A549 (cell line): Measurements from ENCODE around the gene SSU72. TPM values are rescaled to one million over a fixed set of nuclear protein-coding genes. Genes with fewer than 3 reads are reported as not detected.

Source experiments
- ATAC-seq, 2 experiments: fragments of 200-7000 bp in 1 of 2; fragments of >200 bp in 1 of 2; cut with Nextera tagmentation in 1 of 2; cut with Tn5 transposase in 1 of 2; 3 replicates each; pipeline versions ENCODE4 v1.8.0 to v1.9.1; 2018 to 2020; ENCODE audit warnings: mild to moderate bottlenecking in 1 of 2, moderate library complexity in 1 of 2
- CTCF ChIA-PET: fragments of 300-600 bp; sonication (Branson Sonifier 250); formaldehyde crosslinking; extraction: SDS; loops from one replicate; lab custom pipeline; 2021; ENCODE audit warnings: antibody characterized with exemption, inconsistent platforms; lab: Yijun Ruan, JAX
- POLR2A ChIA-PET: fragments of 350-600 bp; formaldehyde crosslinking; extraction: SDS; loops from one replicate; lab custom pipeline; 2021; ENCODE audit warnings: antibody characterized with exemption, inconsistent platforms; lab: Yijun Ruan, JAX
- DNase-seq, 2 experiments: peaks; one replicate each; pipeline versions ENCODE4 v3.0.0 to v3.0.0-alpha.2; 2011 to 2016; ENCODE audit warnings: low read depth in 1 of 2, low spot score in 1 of 2
- FAIRE-seq: peaks from 2 replicates; lab custom pipeline; 2011; peaks lifted over from hg19 to GRCh38; lab: Jason Lieb, UNC
- H3K27ac ChIP-seq, 2 experiments: fragments of >200 bp; sonication (Bioruptor Twin); formaldehyde crosslinking; 3 replicates each; pipeline ENCODE4 v1.5.1; 2016 to 2017
- H3K4me1 ChIP-seq: fragments of >200 bp; sonication (Bioruptor Twin); formaldehyde crosslinking; 3 replicates; pipeline ENCODE4 v1.6.1; 2016
- H3K4me2 ChIP-seq: fragments of >200 bp; sonication (Bioruptor Twin); formaldehyde crosslinking; 3 replicates; pipeline ENCODE4 v1.6.1; 2016
- H3K4me3 ChIP-seq: fragments of >200 bp; sonication (Bioruptor Twin); formaldehyde crosslinking; 3 replicates; pipeline ENCODE4 v1.5.1; 2016
- H3K9me3 ChIP-seq: fragments of >200 bp; sonication (Bioruptor Twin); formaldehyde crosslinking; 3 replicates; pipeline ENCODE4 v1.6.1; 2016
- CEBPB ChIP-seq, 2 experiments: fragments of >200 bp in 1 of 2; sonication (Bioruptor Twin) in 1 of 2; formaldehyde crosslinking in 1 of 2; IDR thresholded peaks; 2 replicates each; pipeline ENCODE4 v1.6.1; 2012 to 2016
- EHMT2 ChIP-seq: fragments of 200-600 bp; sonication (generic); IDR thresholded peaks from 2 replicates; pipeline ENCODE4 v1.6.1; 2016; ENCODE audit warnings: antibody characterized with exemption, low read depth, mild to moderate bottlenecking, moderate library complexity
- FOSB ChIP-seq: fragments of 250-450 bp; sonication (Bioruptor Pico); IDR thresholded peaks from 2 replicates; pipeline ENCODE4 v1.5.0; 2020; ENCODE audit warnings: mild to moderate bottlenecking, moderate library complexity
- FOXS1 ChIP-seq: fragments of 250-450 bp; sonication (Bioruptor Pico); IDR thresholded peaks from 2 replicates; pipeline ENCODE4 v1.5.0; 2020; ENCODE audit warnings: mild to moderate bottlenecking, moderate library complexity
- GATA3 ChIP-seq: IDR thresholded peaks from 2 replicates; pipeline ENCODE4 v1.6.1; 2012; ENCODE audit warnings: borderline replicate concordance
- HOXB13 ChIP-seq: fragments of 250-450 bp; sonication (Bioruptor Pico); IDR thresholded peaks from 2 replicates; pipeline ENCODE4 v1.5.0; 2020; ENCODE audit warnings: low read depth, mild to moderate bottlenecking, moderate library complexity
- HOXB5 ChIP-seq: fragments of 250-450 bp; sonication (Bioruptor Pico); IDR thresholded peaks from 2 replicates; pipeline ENCODE4 v1.5.0; 2020; ENCODE audit warnings: mild to moderate bottlenecking, moderate library complexity
- JUNB ChIP-seq: fragments of >200 bp; sonication (Bioruptor Twin); formaldehyde crosslinking; IDR thresholded peaks from 2 replicates; pipeline ENCODE4 v1.6.1; 2016
- KDM1A ChIP-seq: fragments of 200-600 bp; sonication (generic); IDR thresholded peaks from 2 replicates; pipeline ENCODE4 v1.6.1; 2016; ENCODE audit warnings: low read depth, mild to moderate bottlenecking
- MAFK ChIP-seq: fragments of 450-650 bp; IDR thresholded peaks from 2 replicates; pipeline ENCODE4 v1.6.1; 2014; ENCODE audit not compliant: partially characterized antibody
- PBX3 ChIP-seq: IDR thresholded peaks from 2 replicates; pipeline ENCODE4 v1.6.1; 2012
- PHF8 ChIP-seq: fragments of 200-600 bp; sonication (generic); IDR thresholded peaks from 2 replicates; pipeline ENCODE4 v1.6.1; 2016; ENCODE audit warnings: low read depth, mild to moderate bottlenecking, antibody characterized with exemption, moderate library complexity, borderline replicate concordance
- RAD21 ChIP-seq, 2 experiments: fragments of >200 bp in 1 of 2; sonication (Bioruptor Twin) in 1 of 2; formaldehyde crosslinking in 1 of 2; IDR thresholded peaks in 1 of 2; conservative IDR thresholded peaks in 1 of 2; 2 replicates in 1 of 2; 3 replicates in 1 of 2; pipeline ENCODE4 v1.6.1; 2012 to 2018; ENCODE audit warnings: inconsistent platforms in 1 of 2
- RARB ChIP-seq: fragments of 250-450 bp; sonication (Bioruptor Pico); IDR thresholded peaks from 2 replicates; pipeline ENCODE4 v1.8.0; 2021; ENCODE audit warnings: mild to moderate bottlenecking, moderate library complexity
- RNF2 ChIP-seq: fragments of 200-600 bp; sonication (generic); IDR thresholded peaks from 2 replicates; pipeline ENCODE4 v1.6.1; 2016; ENCODE audit warnings: low read depth, mild to moderate bottlenecking, antibody characterized with exemption, moderate library complexity, borderline replicate concordance
- SREBF2 ChIP-seq: fragments of 450-650 bp; IDR thresholded peaks from 2 replicates; pipeline ENCODE4 v1.6.1; 2014; ENCODE audit warnings: mild to moderate bottlenecking, moderate library complexity
- TFCP2L1 ChIP-seq: fragments of 250-450 bp; sonication (Bioruptor Pico); IDR thresholded peaks from 2 replicates; pipeline ENCODE4 v1.5.0; 2021; ENCODE audit warnings: mild to moderate bottlenecking
- ZC3H11A ChIP-seq: fragments of 450-650 bp; IDR thresholded peaks from 2 replicates; pipeline ENCODE4 v1.6.1; 2014; ENCODE audit warnings: antibody characterized with exemption, mild to moderate bottlenecking
- WGBS: methylation state at CpG from one replicate; pipeline ENCODE4 v1.1.6; 2017; ENCODE audit errors: missing lambda C conversion rate; 5-methylcytosine and 5-hydroxymethylcytosine counted together
- polyA plus RNA-seq, 4 experiments: library from polyadenylated mRNA; depleted of rRNA in 3 of 4; stranded (reverse); fragments of >200 nt; fragmentation: RNase III in 1 of 4; extraction: RNeasy Plus Mini Kit Qiagen cat#74134 plus additional on column Dnase treatment in 1 of 4; gene quantifications; 2 replicates in 3 of 4; 3 replicates in 1 of 4; pipeline ENCODE4 v1.2.3, GENCODE V29; 2011 to 2017

Gene SSU72
- polyA plus RNA-seq, 2 of the 4 experiments (the other 2 are of a cell fraction), result 75.3 to 101 TPM

GRCh38 chr1:1582585-1583346 lies 8.1 kb upstream of the SSU72 start:
- no peak for FAIRE-seq
- POLR2A ChIA-PET, result no interaction called here

GRCh38 chr1:1578371-1578940 lies 3.8 kb upstream of the SSU72 start:
- WGBS, result 75% methylated on average over 6 of the region's 13 CpGs
- no peak for ATAC-seq
- ChIA-PET POLR2A (no interaction called here), CTCF (interaction anchor here (1.0 to 1.6 kb wide), 3 partner anchors 8 to 19 kb away, joined by 3 to 5 read pairs (median 4); no protein-coding TSS in a partner anchor)
- TF ChIP-seq KDM1A (no peak), HOXB5 (CRISPR knock-in tag) (no peak), ZC3H11A (no peak)
- Histone ChIP-seq H3K27ac (no peak overlapping the region), H3K4me2 (no peak overlapping the region), H3K4me1 (peaks cover 6% of the 10 kb centered on the region; the same call in 2 of the 3 replicates), H3K9me3 (no peaks in the 10 kb centered on the region), H3K4me3 (no peak overlapping the region)
- no peak for DNase-seq
- no peak for FAIRE-seq

More at GRCh38 chr1:1582585-1583346, 8.1 kb upstream of the SSU72 start:
- no peak overlapping the region for H3K27ac ChIP-seq
- 42% methylated on average over 8 of the region's 9 CpGs for WGBS
- DNase-seq (no peak), ATAC-seq (peak; percentile 33 to 50; a peak in 3 of 6 replicates)
- H3K4me2 ChIP-seq, result no peak overlapping the region
- no peaks in the 10 kb centered on the region for H3K4me1 ChIP-seq
- CTCF ChIA-PET, result interaction anchor here (1.4 to 1.5 kb wide), 2 partner anchors 15 to 141 kb away, joined by 3 to 4 read pairs; no protein-coding TSS in a partner anchor
- no peaks in the 10 kb centered on the region for H3K9me3 ChIP-seq
- no peak overlapping the region for H3K4me3 ChIP-seq
- TF ChIP-seq SREBF2 (no peak), JUNB (no peak), EHMT2 (no peak), PHF8 (no peak), PBX3 (no peak), HOXB13 (CRISPR knock-in tag) (no peak), GATA3 (no peak), CEBPB (IDR thresholded peaks at IDR 0.05) (no peak), RNF2 (no peak)

GRCh38 chr1:1577367-1578011 lies 2.8 kb upstream of the SSU72 start:
- Histone ChIP-seq H3K4me1 (peaks cover 13% of the 10 kb centered on the region; the same call in 2 of the 3 replicates), H3K4me3 (no peak overlapping the region), H3K27ac (no peak overlapping the region), H3K4me2 (no peak overlapping the region), H3K9me3 (no peaks in the 10 kb centered on the region)
- TF ChIP-seq MAFK (no peak), RAD21 (conservative IDR thresholded peaks at IDR 0.05 in 1 of 2, IDR thresholded peaks at IDR 0.05 in 1 of 2) (no peak), PHF8 (no peak), ZC3H11A (no peak), FOSB (CRISPR knock-in tag) (no peak), TFCP2L1 (CRISPR knock-in tag) (no peak), RARB (no peak), FOXS1 (CRISPR knock-in tag) (no peak)
- DNase-seq (no peak), ATAC-seq (no peak), FAIRE-seq (no peak)
- CTCF ChIA-PET, result interaction anchor here (1.0 to 1.6 kb wide), 2 partner anchors 9 to 11 kb away, joined by 3 to 4 read pairs; no protein-coding TSS in a partner anchor
- WGBS, result 55% methylated on average over 9 of the region's 10 CpGs
- POLR2A ChIA-PET, result interaction anchor here (0.7 kb wide), 1 partner anchor 9 kb away, joined by 3 read pairs; no protein-coding TSS in a partner anchor
